ENCODE data around the gene ACOD1. TPM values are rescaled to one million over a fixed set of nuclear protein-coding genes. Genes with fewer than 3 reads are reported as not detected.
"Not testable (repeated sequence)": the region's sequence is repeated elsewhere in the genome, so short reads cannot be mapped to it uniquely, and the experiment has no call there.

The ACOD1 gene
- total RNA-seq, 1 donor from 2014 or later, result not detected

GRCh38 chr13:76958841-76959432 lies 10.6 kb downstream of the ACOD1 start:
- no peak overlapping the region for H3K27ac Mint-ChIP-seq (ENCODE audit: unreplicated experiment)
- no peaks in the 10 kb centered on the region for H3K4me1 Mint-ChIP-seq (ENCODE audit: low read depth)
- TF ChIP-seq CTCF (IDR thresholded peaks at IDR 0.05), result no peak
- DNase-seq (ENCODE audit: low spot score), result no peak
- peaks cover 8% of the 10 kb centered on the region for H3K36me3 Mint-ChIP-seq (ENCODE audit: low read depth)
- H3K4me3 Mint-ChIP-seq (ENCODE audit: unreplicated experiment), result no peak overlapping the region
- peaks cover 16% of the 10 kb centered on the region for H3K9me3 Mint-ChIP-seq (ENCODE audit: low read depth)
- H3K27me3 Mint-ChIP-seq (ENCODE audit: low read depth), result no peaks in the 10 kb centered on the region

GRCh38 chr13:76959734-76960133 lies 11.4 kb downstream of the ACOD1 start:
- not testable (repeated sequence) for H3K4me3 Mint-ChIP-seq (ENCODE audit: unreplicated experiment); H3K36me3 Mint-ChIP-seq (ENCODE audit: low read depth); DNase-seq (ENCODE audit: low spot score); H3K27ac Mint-ChIP-seq (ENCODE audit: unreplicated experiment); H3K27me3 Mint-ChIP-seq (ENCODE audit: low read depth); H3K4me1 Mint-ChIP-seq (ENCODE audit: low read depth)
- H3K9me3 Mint-ChIP-seq (ENCODE audit: low read depth), result peaks cover 16% of the 10 kb centered on the region

GRCh38 chr13:76965759-76966421 lies 17.6 kb downstream of the ACOD1 start:
- Mint-ChIP-seq H3K27me3 (ENCODE audit: low read depth) (peaks cover 4% of the 10 kb centered on the region), H3K4me3 (ENCODE audit: unreplicated experiment) (no peak overlapping the region), H3K36me3 (ENCODE audit: low read depth) (peaks cover 2% of the 10 kb centered on the region), H3K27ac (ENCODE audit: unreplicated experiment) (peak overlapping the region; percentile 72), H3K9me3 (ENCODE audit: low read depth) (peaks cover 4% of the 10 kb centered on the region), H3K4me1 (ENCODE audit: low read depth) (peaks cover 21% of the 10 kb centered on the region)
- no peak for DNase-seq (ENCODE audit: low spot score)
- TF ChIP-seq CTCF (IDR thresholded peaks at IDR 0.05), result no peak

GRCh38 chr13:76967031-76967430 lies 18.7 kb downstream of the ACOD1 start:
- Mint-ChIP-seq H3K27me3 (ENCODE audit: low read depth) (peaks cover 4% of the 10 kb centered on the region), H3K4me1 (ENCODE audit: low read depth) (peaks cover 21% of the 10 kb centered on the region), H3K36me3 (ENCODE audit: low read depth) (no peaks in the 10 kb centered on the region), H3K9me3 (ENCODE audit: low read depth) (no peaks in the 10 kb centered on the region), H3K4me3 (ENCODE audit: unreplicated experiment) (no peak overlapping the region), H3K27ac (ENCODE audit: unreplicated experiment) (no peak overlapping the region)
- TF ChIP-seq CTCF (IDR thresholded peaks at IDR 0.05), result no peak
- DNase-seq (ENCODE audit: low spot score), result no peak

GRCh38 chr13:76968041-76968440 lies 19.7 kb downstream of the ACOD1 start:
- DNase-seq (ENCODE audit: low spot score), result no peak
- H3K9me3 Mint-ChIP-seq (ENCODE audit: low read depth), result no peaks in the 10 kb centered on the region
- H3K27me3 Mint-ChIP-seq (ENCODE audit: low read depth), result peaks cover 9% of the 10 kb centered on the region
- H3K4me3 Mint-ChIP-seq (ENCODE audit: unreplicated experiment), result no peak overlapping the region
- H3K27ac Mint-ChIP-seq (ENCODE audit: unreplicated experiment), result no peak overlapping the region
- H3K36me3 Mint-ChIP-seq (ENCODE audit: low read depth), result no peaks in the 10 kb centered on the region
- peaks cover 21% of the 10 kb centered on the region for H3K4me1 Mint-ChIP-seq (ENCODE audit: low read depth)
- no peak for TF ChIP-seq CTCF (IDR thresholded peaks at IDR 0.05)

Data from chondrocyte (in vitro differentiated cells).